SK-N-SH treated with all-trans-retinoic acid at 6 μM for 48 hours (cell line): Measurements from ENCODE around the gene CHCT1.
"Not testable (repeated sequence)": the region's sequence is repeated elsewhere in the genome, so short reads cannot be mapped to it uniquely, and the experiment has no call there.

Experiments used
- ATAC-seq: fragments of 200-7000 bp; cut with Tn5 transposase; 3 replicates; pipeline ENCODE4 v1.9.1; 2020; ENCODE audit warnings: mild to moderate bottlenecking, moderate library complexity
- ARNTL ChIP-seq: fragments of 450-650 bp; formaldehyde crosslinking; IDR thresholded peaks from 2 replicates; pipeline ENCODE4 v1.5.0; 2020; ENCODE audit warnings: low read depth, mild to moderate bottlenecking, moderate library complexity, borderline replicate concordance
- BACH2 ChIP-seq: fragments of 250-450 bp; sonication (Bioruptor Pico); IDR thresholded peaks from 2 replicates; pipeline ENCODE4 v1.9.0; 2021; ENCODE audit warnings: mild to moderate bottlenecking, borderline replicate concordance
- CSDC2 ChIP-seq: fragments of 250-450 bp; sonication (Bioruptor Pico); IDR thresholded peaks from 2 replicates; pipeline ENCODE4 v1.5.0; 2020; ENCODE audit warnings: mild to moderate bottlenecking, moderate library complexity
- GLIS3 ChIP-seq: fragments of 250-450 bp; sonication (Bioruptor Pico); IDR thresholded peaks from 2 replicates; pipeline ENCODE4 v1.5.0; 2020; ENCODE audit warnings: mild to moderate bottlenecking, moderate library complexity
- ISL1 ChIP-seq: fragments of 250-450 bp; sonication (Bioruptor Pico); IDR thresholded peaks from 2 replicates; pipeline ENCODE4 v2.1.2; 2022; ENCODE audit warnings: mild to moderate bottlenecking, moderate library complexity
- OSR1 ChIP-seq: fragments of 250-450 bp; sonication (Bioruptor Pico); IDR thresholded peaks from 2 replicates; pipeline ENCODE4 v1.8.0; 2022; ENCODE audit warnings: moderate library complexity, mild to moderate bottlenecking, inconsistent platforms
- PPARA ChIP-seq: fragments of 250-450 bp; sonication (Bioruptor Pico); IDR thresholded peaks from 2 replicates; pipeline ENCODE4 v1.5.0; 2020; ENCODE audit warnings: mild to moderate bottlenecking, borderline replicate concordance
- RARB ChIP-seq: fragments of 250-450 bp; sonication (Bioruptor Pico); IDR thresholded peaks from 2 replicates; pipeline ENCODE4 v1.8.0; 2021; ENCODE audit warnings: mild to moderate bottlenecking, moderate library complexity
- SNAI2 ChIP-seq: fragments of 250-450 bp; sonication (Bioruptor Pico); IDR thresholded peaks from 2 replicates; pipeline ENCODE4 v1.5.0; 2020; ENCODE audit warnings: mild to moderate bottlenecking, moderate library complexity
- TCF4 ChIP-seq: fragments of 250-450 bp; sonication (Bioruptor Pico); IDR thresholded peaks from 2 replicates; pipeline ENCODE4 v1.8.0; 2021; ENCODE audit warnings: mild to moderate bottlenecking, moderate library complexity, borderline replicate concordance
- TOX ChIP-seq: fragments of 250-450 bp; sonication (Bioruptor Pico); IDR thresholded peaks from 2 replicates; pipeline ENCODE4 v1.8.0; 2021; ENCODE audit warnings: mild to moderate bottlenecking, moderate library complexity, borderline replicate concordance
- ZC3H10 ChIP-seq: fragments of 250-450 bp; sonication (Bioruptor Pico); IDR thresholded peaks from 2 replicates; pipeline ENCODE4 v1.5.1; 2021; ENCODE audit warnings: mild to moderate bottlenecking, moderate library complexity
- ZFP3 ChIP-seq: fragments of 250-450 bp; sonication (Bioruptor Pico); IDR thresholded peaks from 2 replicates; pipeline ENCODE4 v1.5.0; 2020; ENCODE audit warnings: mild to moderate bottlenecking, moderate library complexity
- ZFP30 ChIP-seq: fragments of 450-650 bp; formaldehyde crosslinking; IDR thresholded peaks from 2 replicates; pipeline ENCODE4 v1.5.0; 2022; ENCODE audit warnings: mild to moderate bottlenecking, moderate library complexity
- ZNF565 ChIP-seq: fragments of 450-650 bp; formaldehyde crosslinking; conservative IDR thresholded peaks from 2 replicates; pipeline ENCODE4 v1.5.0; 2020; ENCODE audit warnings: low read depth, mild to moderate bottlenecking, moderate library complexity
- ZNF70 ChIP-seq: fragments of 450-650 bp; formaldehyde crosslinking; IDR thresholded peaks from 2 replicates; pipeline ENCODE4 v1.5.0; 2020; ENCODE audit warnings: mild to moderate bottlenecking, moderate library complexity
- TF ChIP-seq, protein P1 (sequence below): fragments of 250-450 bp; sonication (Bioruptor Pico); IDR thresholded peaks from 2 replicates; pipeline ENCODE4 v1.8.0; 2021; ENCODE audit warnings: low read depth, mild to moderate bottlenecking, moderate library complexity, borderline replicate concordance
- TF ChIP-seq, protein P2 (sequence below): fragments of 250-450 bp; sonication (Bioruptor Pico); IDR thresholded peaks from 2 replicates; pipeline ENCODE4 v1.8.0; 2020; ENCODE audit warnings: mild to moderate bottlenecking, moderate library complexity, borderline replicate concordance
- TF ChIP-seq, protein P3 (sequence below): fragments of 250-450 bp; sonication (Bioruptor Pico); IDR thresholded peaks from 2 replicates; pipeline ENCODE4 v1.5.1; 2021; ENCODE audit warnings: mild to moderate bottlenecking, moderate library complexity
- TF ChIP-seq, protein P4 (sequence below): fragments of 250-450 bp; sonication (Bioruptor Pico); IDR thresholded peaks from 2 replicates; pipeline ENCODE4 v1.5.0; 2020; ENCODE audit warnings: mild to moderate bottlenecking, moderate library complexity
- TF ChIP-seq, protein P5 (sequence below): fragments of 250-450 bp; sonication (Bioruptor Pico); IDR thresholded peaks from 2 replicates; pipeline ENCODE4 v1.5.1; 2020; ENCODE audit warnings: low read depth, mild to moderate bottlenecking, moderate library complexity

CHCT1 gene

DNA sequence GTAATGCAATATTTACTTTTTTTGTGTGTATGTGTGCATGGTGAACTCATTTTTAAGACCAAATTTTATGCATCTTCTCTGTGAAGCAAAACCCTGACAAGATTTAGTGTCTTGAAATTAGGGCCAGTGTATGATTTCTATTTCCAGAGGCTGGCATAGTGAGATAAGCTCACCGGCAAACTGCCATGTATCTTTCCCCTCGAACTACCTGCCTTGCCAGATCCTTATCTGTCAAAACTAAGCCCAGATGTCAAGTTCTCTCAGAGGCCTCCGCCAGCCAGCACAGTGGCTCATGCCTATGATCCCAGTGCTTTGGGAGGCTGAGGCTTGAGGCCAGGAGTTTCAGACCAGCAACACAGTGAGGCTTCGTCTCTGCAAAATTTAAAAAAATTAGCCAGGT, 40.3 kb upstream of the CHCT1 start:
- no peak for ATAC-seq
- TF ChIP-seq TCF4 (CRISPR knock-in tag) = peak; percentile 61; the same call in 1 of the 2 replicates
- TF ChIP-seq ZFP3 (CRISPR knock-in tag) = no peak
- TF ChIP-seq ZFP30 = no peak
- TF ChIP-seq, protein P1, sequence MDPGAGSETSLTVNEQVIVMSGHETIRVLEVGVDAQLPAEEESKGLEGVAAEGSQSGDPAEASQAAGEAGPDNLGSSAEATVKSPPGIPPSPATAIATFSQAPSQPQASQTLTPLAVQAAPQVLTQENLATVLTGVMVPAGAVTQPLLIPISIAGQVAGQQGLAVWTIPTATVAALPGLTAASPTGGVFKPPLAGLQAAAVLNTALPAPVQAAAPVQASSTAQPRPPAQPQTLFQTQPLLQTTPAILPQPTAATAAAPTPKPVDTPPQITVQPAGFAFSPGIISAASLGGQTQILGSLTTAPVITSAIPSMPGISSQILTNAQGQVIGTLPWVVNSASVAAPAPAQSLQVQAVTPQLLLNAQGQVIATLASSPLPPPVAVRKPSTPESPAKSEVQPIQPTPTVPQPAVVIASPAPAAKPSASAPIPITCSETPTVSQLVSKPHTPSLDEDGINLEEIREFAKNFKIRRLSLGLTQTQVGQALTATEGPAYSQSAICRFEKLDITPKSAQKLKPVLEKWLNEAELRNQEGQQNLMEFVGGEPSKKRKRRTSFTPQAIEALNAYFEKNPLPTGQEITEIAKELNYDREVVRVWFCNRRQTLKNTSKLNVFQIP = no peak
- TF ChIP-seq, protein P2, sequence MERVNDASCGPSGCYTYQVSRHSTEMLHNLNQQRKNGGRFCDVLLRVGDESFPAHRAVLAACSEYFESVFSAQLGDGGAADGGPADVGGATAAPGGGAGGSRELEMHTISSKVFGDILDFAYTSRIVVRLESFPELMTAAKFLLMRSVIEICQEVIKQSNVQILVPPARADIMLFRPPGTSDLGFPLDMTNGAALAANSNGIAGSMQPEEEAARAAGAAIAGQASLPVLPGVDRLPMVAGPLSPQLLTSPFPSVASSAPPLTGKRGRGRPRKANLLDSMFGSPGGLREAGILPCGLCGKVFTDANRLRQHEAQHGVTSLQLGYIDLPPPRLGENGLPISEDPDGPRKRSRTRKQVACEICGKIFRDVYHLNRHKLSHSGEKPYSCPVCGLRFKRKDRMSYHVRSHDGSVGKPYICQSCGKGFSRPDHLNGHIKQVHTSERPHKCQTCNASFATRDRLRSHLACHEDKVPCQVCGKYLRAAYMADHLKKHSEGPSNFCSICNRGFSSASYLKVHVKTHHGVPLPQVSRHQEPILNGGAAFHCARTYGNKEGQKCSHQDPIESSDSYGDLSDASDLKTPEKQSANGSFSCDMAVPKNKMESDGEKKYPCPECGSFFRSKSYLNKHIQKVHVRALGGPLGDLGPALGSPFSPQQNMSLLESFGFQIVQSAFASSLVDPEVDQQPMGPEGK (CRISPR knock-in tag) = no peak
- no peak for TF ChIP-seq ZC3H10 (CRISPR knock-in tag)
- TF ChIP-seq OSR1 (CRISPR knock-in tag) = no peak
- TF ChIP-seq CSDC2 (CRISPR knock-in tag) = no peak
- no peak for TF ChIP-seq ISL1 (CRISPR knock-in tag)
- no peak for TF ChIP-seq PPARA (CRISPR knock-in tag)
- TF ChIP-seq, protein P3, sequence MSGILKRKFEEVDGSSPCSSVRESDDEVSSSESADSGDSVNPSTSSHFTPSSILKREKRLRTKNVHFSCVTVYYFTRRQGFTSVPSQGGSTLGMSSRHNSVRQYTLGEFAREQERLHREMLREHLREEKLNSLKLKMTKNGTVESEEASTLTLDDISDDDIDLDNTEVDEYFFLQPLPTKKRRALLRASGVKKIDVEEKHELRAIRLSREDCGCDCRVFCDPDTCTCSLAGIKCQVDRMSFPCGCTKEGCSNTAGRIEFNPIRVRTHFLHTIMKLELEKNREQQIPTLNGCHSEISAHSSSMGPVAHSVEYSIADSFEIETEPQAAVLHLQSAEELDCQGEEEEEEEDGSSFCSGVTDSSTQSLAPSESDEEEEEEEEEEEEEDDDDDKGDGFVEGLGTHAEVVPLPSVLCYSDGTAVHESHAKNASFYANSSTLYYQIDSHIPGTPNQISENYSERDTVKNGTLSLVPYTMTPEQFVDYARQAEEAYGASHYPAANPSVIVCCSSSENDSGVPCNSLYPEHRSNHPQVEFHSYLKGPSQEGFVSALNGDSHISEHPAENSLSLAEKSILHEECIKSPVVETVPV (CRISPR knock-in tag) = no peak
- TF ChIP-seq BACH2 = no peak
- TF ChIP-seq, protein P4, sequence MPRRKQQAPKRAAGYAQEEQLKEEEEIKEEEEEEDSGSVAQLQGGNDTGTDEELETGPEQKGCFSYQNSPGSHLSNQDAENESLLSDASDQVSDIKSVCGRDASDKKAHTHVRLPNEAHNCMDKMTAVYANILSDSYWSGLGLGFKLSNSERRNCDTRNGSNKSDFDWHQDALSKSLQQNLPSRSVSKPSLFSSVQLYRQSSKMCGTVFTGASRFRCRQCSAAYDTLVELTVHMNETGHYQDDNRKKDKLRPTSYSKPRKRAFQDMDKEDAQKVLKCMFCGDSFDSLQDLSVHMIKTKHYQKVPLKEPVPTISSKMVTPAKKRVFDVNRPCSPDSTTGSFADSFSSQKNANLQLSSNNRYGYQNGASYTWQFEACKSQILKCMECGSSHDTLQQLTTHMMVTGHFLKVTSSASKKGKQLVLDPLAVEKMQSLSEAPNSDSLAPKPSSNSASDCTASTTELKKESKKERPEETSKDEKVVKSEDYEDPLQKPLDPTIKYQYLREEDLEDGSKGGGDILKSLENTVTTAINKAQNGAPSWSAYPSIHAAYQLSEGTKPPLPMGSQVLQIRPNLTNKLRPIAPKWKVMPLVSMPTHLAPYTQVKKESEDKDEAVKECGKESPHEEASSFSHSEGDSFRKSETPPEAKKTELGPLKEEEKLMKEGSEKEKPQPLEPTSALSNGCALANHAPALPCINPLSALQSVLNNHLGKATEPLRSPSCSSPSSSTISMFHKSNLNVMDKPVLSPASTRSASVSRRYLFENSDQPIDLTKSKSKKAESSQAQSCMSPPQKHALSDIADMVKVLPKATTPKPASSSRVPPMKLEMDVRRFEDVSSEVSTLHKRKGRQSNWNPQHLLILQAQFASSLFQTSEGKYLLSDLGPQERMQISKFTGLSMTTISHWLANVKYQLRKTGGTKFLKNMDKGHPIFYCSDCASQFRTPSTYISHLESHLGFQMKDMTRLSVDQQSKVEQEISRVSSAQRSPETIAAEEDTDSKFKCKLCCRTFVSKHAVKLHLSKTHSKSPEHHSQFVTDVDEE = peak; percentile 48; the same call in 1 of the 2 replicates

DNA sequence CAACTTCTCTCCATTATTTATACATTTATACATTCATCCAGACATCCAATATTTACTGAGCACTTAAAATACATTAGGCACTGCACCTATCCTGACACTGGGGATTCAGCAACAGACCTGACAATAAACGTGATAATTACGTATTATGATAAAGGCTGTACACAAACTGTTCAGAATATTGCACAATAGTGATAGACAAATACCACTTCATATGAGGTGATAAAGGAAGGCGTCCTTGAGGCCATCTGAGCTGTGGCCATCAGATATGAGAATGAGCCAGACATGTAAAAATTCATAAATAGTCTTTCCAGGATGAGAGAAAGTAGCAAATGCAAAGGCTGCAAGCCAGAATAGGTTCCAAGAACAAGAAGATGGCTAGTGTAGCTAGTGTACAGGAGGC, 38.9 kb upstream of the CHCT1 start:
- ATAC-seq = no peak
- TF ChIP-seq ZNF565 (CRISPR knock-in tag) (no peak), BACH2 (no peak), TOX (CRISPR knock-in tag) (no peak), RARB (no peak), CSDC2 (CRISPR knock-in tag) (no peak), TCF4 (CRISPR knock-in tag) (no peak), OSR1 (CRISPR knock-in tag) (no peak), PPARA (CRISPR knock-in tag) (no peak), ZFP3 (CRISPR knock-in tag) (no peak), ZC3H10 (CRISPR knock-in tag) (no peak), ARNTL (CRISPR knock-in tag) (no peak), ZNF70 (CRISPR knock-in tag) (no peak), SNAI2 (no peak), GLIS3 (CRISPR knock-in tag) (no peak)
- TF ChIP-seq, protein P3 (CRISPR knock-in tag) = no peak
- TF ChIP-seq, protein P1 = no peak
- TF ChIP-seq, protein P4 = no peak
- TF ChIP-seq, protein P2 (CRISPR knock-in tag) = no peak
- TF ChIP-seq, protein P5, sequence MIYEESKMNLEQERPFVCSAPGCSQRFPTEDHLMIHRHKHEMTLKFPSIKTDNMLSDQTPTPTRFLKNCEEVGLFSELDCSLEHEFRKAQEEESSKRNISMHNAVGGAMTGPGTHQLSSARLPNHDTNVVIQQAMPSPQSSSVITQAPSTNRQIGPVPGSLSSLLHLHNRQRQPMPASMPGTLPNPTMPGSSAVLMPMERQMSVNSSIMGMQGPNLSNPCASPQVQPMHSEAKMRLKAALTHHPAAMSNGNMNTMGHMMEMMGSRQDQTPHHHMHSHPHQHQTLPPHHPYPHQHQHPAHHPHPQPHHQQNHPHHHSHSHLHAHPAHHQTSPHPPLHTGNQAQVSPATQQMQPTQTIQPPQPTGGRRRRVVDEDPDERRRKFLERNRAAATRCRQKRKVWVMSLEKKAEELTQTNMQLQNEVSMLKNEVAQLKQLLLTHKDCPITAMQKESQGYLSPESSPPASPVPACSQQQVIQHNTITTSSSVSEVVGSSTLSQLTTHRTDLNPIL (CRISPR knock-in tag) = no peak
- TF ChIP-seq, all 23 proteins: peak for 0

DNA sequence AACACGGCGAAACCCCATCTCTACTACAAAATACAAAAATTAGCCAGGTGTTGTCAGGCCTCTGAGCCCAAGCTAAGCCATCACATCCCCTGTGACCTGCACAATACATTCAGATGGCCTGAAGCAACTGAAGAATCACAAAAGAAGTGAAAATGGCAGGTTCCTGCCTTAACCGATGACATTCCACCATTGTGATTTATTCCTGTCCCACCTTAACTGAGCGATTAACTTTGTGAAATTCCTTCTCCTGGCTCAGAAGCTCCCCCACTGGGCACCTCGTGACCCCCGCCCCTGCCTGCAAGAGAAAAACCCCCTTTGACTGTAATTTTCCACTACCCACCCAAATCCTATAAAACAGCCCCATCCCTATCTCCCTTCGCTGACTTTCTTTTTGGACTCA, 37.4 kb upstream of the CHCT1 start:
- not testable (repeated sequence) for ATAC-seq
